ENCODE measurements around the gene TSPAN11.

Gene TSPAN11

DNA sequence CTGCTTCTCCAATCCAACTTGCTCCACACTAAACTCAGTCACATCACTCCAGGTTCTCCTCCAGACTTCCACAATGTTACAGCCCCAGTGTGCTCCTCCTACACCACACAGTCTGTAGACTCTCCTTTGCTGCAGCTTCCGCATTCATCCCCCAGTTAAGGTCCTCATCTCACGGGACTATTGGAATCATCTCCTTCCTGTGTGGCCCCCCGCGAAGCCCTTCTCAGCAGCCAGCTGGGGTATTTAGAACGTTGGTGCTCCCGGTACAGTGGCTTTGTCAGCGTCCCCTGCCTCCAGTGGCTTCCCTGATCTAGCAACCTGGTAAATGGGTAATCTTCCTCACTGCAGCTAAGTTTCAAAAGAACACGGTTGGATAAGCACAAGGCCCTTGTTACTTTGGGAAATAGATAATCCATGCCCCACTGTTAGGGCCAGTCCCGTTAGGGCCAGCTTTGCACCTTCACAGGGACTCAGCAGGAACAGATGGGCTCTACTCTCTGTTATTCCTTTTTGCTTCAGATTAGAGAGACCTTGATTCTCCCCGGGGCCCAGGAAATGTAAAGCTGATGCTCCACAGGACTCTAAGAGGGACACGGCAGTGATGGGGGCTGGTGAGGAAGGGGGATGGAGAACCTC is 823 bp upstream of the TSPAN11 start:
- DNase-seq (ENCODE audit: low read depth) = no peak
- TF ChIP-seq, protein P1, sequence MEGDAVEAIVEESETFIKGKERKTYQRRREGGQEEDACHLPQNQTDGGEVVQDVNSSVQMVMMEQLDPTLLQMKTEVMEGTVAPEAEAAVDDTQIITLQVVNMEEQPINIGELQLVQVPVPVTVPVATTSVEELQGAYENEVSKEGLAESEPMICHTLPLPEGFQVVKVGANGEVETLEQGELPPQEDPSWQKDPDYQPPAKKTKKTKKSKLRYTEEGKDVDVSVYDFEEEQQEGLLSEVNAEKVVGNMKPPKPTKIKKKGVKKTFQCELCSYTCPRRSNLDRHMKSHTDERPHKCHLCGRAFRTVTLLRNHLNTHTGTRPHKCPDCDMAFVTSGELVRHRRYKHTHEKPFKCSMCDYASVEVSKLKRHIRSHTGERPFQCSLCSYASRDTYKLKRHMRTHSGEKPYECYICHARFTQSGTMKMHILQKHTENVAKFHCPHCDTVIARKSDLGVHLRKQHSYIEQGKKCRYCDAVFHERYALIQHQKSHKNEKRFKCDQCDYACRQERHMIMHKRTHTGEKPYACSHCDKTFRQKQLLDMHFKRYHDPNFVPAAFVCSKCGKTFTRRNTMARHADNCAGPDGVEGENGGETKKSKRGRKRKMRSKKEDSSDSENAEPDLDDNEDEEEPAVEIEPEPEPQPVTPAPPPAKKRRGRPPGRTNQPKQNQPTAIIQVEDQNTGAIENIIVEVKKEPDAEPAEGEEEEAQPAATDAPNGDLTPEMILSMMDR (IDR thresholded peaks at IDR 0.05; ENCODE audit: control insufficient read depth, insufficient read depth, low read depth, low read length, missing control alignments) = no peak
- peak overlapping the region; percentile 34 for H3K4me3 ChIP-seq (ENCODE audit: control insufficient read depth, low read depth, low read length)

DNA sequence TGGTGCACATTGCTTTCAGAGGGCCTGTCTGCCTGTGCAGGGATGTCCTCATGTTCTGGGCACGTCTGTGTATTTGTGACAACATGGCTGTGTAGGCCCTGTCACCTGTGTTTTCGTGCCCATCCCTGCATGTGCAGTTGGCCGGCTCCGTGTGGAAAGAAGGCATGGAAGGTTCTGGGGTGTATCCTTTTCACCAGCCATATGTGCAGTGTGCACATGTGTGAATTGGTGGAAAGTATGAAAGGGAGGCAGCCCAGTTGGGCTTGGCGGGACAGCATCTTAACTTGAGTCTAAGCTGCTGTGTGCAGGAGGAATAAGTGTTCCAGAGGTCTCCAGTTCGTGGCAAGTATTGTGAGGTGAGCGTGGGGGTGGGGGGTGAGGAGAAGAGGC is 669 bp downstream of the TSPAN11 start:
- TF ChIP-seq, protein P1 (IDR thresholded peaks at IDR 0.05; ENCODE audit: control insufficient read depth, insufficient read depth, low read depth, low read length, missing control alignments) = no peak
- no peak overlapping the region for H3K4me3 ChIP-seq (ENCODE audit: control insufficient read depth, low read depth, low read length)
- no peak for DNase-seq (ENCODE audit: low read depth)

DNA sequence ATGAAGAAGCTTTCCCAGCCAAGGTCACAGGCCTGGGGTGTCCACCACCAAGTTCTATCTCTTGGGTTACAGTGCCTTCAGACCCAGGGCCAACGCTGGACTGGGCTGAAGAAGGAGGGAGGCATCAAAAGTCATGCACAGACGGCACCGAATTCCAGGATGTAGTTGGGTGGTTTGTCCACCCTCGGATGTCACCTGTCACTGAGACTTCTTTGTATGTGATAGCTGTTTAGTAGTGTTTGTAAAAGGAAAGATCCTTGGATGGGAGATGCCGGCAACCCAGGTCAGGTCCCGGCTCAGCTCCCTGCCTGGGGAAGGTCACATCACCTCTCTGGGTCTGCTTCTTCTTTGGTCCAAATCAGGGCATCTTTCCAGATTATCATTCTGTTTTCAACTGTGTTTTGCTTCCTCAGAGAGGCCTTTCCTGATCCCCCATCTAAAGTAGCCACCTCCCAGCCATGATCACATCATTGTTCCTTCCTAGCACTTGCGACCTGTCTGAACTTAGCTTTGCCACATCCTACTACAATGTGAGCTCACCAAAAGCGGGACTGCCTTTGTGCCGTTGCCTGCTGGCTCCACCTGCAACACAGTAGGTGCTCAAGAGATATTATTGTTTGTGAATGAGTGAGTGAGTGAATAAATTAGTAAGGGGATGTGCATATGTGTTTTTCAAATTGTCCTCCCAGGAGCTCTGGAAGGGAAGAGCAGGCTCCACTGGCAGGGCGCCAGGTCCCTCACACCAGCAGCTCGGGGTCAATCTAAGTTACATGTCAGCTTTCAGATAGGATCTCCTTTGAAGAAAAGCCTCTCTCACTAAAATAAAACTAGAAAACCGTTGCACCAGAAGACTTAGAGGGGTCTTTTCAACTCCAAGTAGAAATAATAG is 2.1 kb downstream of the TSPAN11 start:
- DNase-seq (ENCODE audit: low read depth) = no peak
- H3K4me3 ChIP-seq (ENCODE audit: control insufficient read depth, low read depth, low read length) = no peak overlapping the region
- TF ChIP-seq, protein P1 (IDR thresholded peaks at IDR 0.05; ENCODE audit: control insufficient read depth, insufficient read depth, low read depth, low read length, missing control alignments) = no peak

DNA sequence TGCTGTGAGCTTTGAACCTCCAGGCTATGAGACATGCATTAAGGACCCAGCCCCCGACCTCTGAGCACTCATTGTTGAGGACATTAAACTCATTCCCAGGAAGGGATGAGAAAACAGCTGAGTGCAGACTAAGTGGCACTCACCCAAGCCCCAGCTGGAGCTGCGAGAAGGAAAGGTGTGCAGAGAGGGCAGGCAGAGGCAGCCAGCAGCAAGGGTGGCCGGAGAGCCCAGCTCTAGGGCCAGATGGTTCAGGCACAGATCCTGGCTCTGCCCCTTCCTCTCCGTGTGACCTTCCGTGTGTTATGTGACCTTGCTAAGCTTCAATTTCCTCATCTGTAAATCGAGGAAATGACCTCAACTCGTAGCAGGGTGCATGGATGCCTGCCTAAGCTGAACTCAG is 3.7 kb downstream of the TSPAN11 start:
- DNase-seq (ENCODE audit: low read depth) = no peak
- no peak overlapping the region for H3K4me3 ChIP-seq (ENCODE audit: control insufficient read depth, low read depth, low read length)
- TF ChIP-seq, protein P1 (IDR thresholded peaks at IDR 0.05; ENCODE audit: control insufficient read depth, insufficient read depth, low read depth, low read length, missing control alignments) = no peak

DNA sequence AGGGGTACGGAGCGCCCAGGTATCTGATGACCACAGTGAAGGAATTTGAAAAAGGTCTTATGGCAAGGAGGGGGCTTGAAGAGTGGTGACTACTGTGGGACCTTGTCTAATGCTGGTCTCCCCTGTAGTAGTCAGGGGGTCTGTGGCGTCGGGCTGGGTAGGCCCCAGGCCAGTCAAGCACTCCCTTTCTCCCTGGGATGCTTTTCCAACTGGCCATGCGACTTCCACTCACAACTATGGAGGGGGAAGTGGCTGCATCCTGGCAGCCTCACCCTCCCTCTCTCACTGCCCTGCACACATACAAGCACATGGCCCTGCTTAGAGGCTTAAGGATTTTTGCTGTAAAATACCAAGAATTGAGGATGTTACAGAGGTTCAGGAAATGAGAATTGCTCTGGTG is 4.1 kb downstream of the TSPAN11 start:
- H3K4me3 ChIP-seq (ENCODE audit: control insufficient read depth, low read depth, low read length) = no peak overlapping the region
- TF ChIP-seq, protein P1 (IDR thresholded peaks at IDR 0.05; ENCODE audit: control insufficient read depth, insufficient read depth, low read depth, low read length, missing control alignments) = no peak
- no peak for DNase-seq (ENCODE audit: low read depth)

DNA sequence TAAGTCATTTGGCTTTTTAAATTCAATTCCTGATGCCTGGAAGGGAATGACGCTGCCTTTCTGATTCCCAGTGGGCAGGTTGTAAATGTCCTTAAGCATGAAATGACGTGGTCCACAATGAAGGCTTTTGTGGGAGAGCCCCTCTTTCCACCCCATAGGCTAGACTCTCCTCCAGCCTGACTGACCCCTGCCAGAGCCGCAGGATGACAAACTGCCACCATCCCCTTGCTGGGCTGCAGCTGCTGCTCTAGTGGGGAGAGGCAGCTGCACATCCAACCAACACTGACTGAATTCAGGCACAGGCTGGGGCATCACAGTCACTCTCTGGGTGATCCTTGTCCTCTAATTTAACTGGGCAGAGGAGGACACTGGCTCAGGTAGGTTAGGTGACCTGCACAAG is 6.3 kb downstream of the TSPAN11 start:
- no peak overlapping the region for H3K4me3 ChIP-seq (ENCODE audit: control insufficient read depth, low read depth, low read length)
- TF ChIP-seq, protein P1 (IDR thresholded peaks at IDR 0.05; ENCODE audit: control insufficient read depth, insufficient read depth, low read depth, low read length, missing control alignments) = no peak
- DNase-seq (ENCODE audit: low read depth) = no peak

All from AG09309 (cell line).